HG03097 (cell line): ENCODE data around the gene CTNNA2.

Experiments used
- ATAC-seq: cut with Tn5 transposase; IDR thresholded peaks from one replicate; pipeline ENCODE4 v1.9.1; 2021; ENCODE audit not compliant: unreplicated experiment, low FRiP score

Gene CTNNA2

GRCh38 chr2:80340022-80340421 lies 827.2 kb downstream of the CTNNA2 start:
- no peak for ATAC-seq

GRCh38 chr2:80348078-80348477 lies 835.2 kb downstream of the CTNNA2 start:
- no peak for ATAC-seq

- no peak for ATAC-seq
These were observed 836.1 kb downstream of the CTNNA2 start for GRCh38 chr2:80348953-80349352.

GRCh38 chr2:80351231-80351630 lies 838.4 kb downstream of the CTNNA2 start:
- ATAC-seq = no peak

- ATAC-seq = no peak
These were observed 842.0 kb downstream of the CTNNA2 start for GRCh38 chr2:80354858-80355257.

- ATAC-seq = no peak
These were observed 849.1 kb downstream of the CTNNA2 start for GRCh38 chr2:80361904-80362303.

GRCh38 chr2:80363330-80363729 lies 850.5 kb downstream of the CTNNA2 start:
- ATAC-seq = no peak

- ATAC-seq = no peak
These were observed 851.0 kb downstream of the CTNNA2 start for GRCh38 chr2:80363791-80364349.

GRCh38 chr2:80364524-80365212 lies 851.8 kb downstream of the CTNNA2 start:
- no peak for ATAC-seq

- no peak for ATAC-seq
These were observed 852.9 kb downstream of the CTNNA2 start for GRCh38 chr2:80365762-80366161.

- ATAC-seq = no peak
These were observed 857.6 kb downstream of the CTNNA2 start for GRCh38 chr2:80370375-80371009.

GRCh38 chr2:80374105-80374504 lies 861.3 kb downstream of the CTNNA2 start:
- ATAC-seq = no peak

- ATAC-seq = no peak
These were observed 864.2 kb downstream of the CTNNA2 start for GRCh38 chr2:80377071-80377470.

- no peak for ATAC-seq
These were observed 867.9 kb downstream of the CTNNA2 start for GRCh38 chr2:80380736-80381135.

- ATAC-seq = no peak
These were observed 868.8 kb downstream of the CTNNA2 start for GRCh38 chr2:80381666-80382065.

- ATAC-seq = no peak
These were observed 879.6 kb downstream of the CTNNA2 start for GRCh38 chr2:80392441-80392840.

GRCh38 chr2:80393991-80394390 lies 881.1 kb downstream of the CTNNA2 start:
- ATAC-seq = no peak

GRCh38 chr2:80395251-80395650 lies 882.4 kb downstream of the CTNNA2 start:
- ATAC-seq = no peak

GRCh38 chr2:80396276-80396675 lies 883.4 kb downstream of the CTNNA2 start:
- ATAC-seq = no peak

- ATAC-seq = no peak
These were observed 890.2 kb downstream of the CTNNA2 start for GRCh38 chr2:80403081-80403480.

GRCh38 chr2:80407377-80407776 lies 894.5 kb downstream of the CTNNA2 start:
- no peak for ATAC-seq

GRCh38 chr2:80410346-80410745 lies 897.5 kb downstream of the CTNNA2 start:
- ATAC-seq = no peak
